ENCODE results near the gene MMS19.
A peak's percentile ranks its signal among the peaks of the same experiment; 100 is the strongest.

MMS19 gene

GRCh38 chr10:97434557-97434956 is 63.7 kb downstream of the MMS19 start:
- Histone ChIP-seq H3K36me3 (replicated peaks) (peaks cover 77% of the 10 kb centered on the region), H3K4me3 (ENCODE audit: low read depth, low read length) (no peak overlapping the region), H3K27me3 (replicated peaks) (no peaks in the 10 kb centered on the region), H3K27ac (no peak overlapping the region)
- no peak for TF ChIP-seq CTCF (IDR thresholded peaks at IDR 0.05; ENCODE audit: low read depth, low read length, missing control alignments)
- DNase-seq: no peak
- in situ Hi-C loops (cut with HindIII; ENCODE audit: low pct_ligation_motif_present, low sequenced_read_pairs): no loop called here

- no peak for TF ChIP-seq CTCF (IDR thresholded peaks at IDR 0.05; ENCODE audit: low read depth, low read length, missing control alignments)
- DNase-seq: no peak
- in situ Hi-C loops (cut with HindIII; ENCODE audit: low pct_ligation_motif_present, low sequenced_read_pairs): no loop called here
- Histone ChIP-seq H3K27ac (no peak overlapping the region), H3K36me3 (replicated peaks) (peaks cover 77% of the 10 kb centered on the region), H3K4me3 (ENCODE audit: low read depth, low read length) (no peak overlapping the region), H3K27me3 (replicated peaks) (no peaks in the 10 kb centered on the region)
These were observed 64.2 kb downstream of the MMS19 start for GRCh38 chr10:97434055-97434454.

- DNase-seq: peak; percentile 12
- H3K36me3 ChIP-seq (replicated peaks): peaks cover 34% of the 10 kb centered on the region
- no peak for TF ChIP-seq CTCF (IDR thresholded peaks at IDR 0.05; ENCODE audit: low read depth, low read length, missing control alignments)
- H3K4me3 ChIP-seq (ENCODE audit: low read depth, low read length): peak overlapping the region; percentile 92
- H3K27ac ChIP-seq: peak overlapping the region; percentile 59
- no peaks in the 10 kb centered on the region for H3K27me3 ChIP-seq (replicated peaks)
- in situ Hi-C loops (cut with HindIII; ENCODE audit: low pct_ligation_motif_present, low sequenced_read_pairs): no loop called here
These were observed 69.6 kb downstream of the MMS19 start for GRCh38 chr10:97428572-97428981.

- peaks cover 30% of the 10 kb centered on the region for H3K36me3 ChIP-seq (replicated peaks)
- H3K27me3 ChIP-seq (replicated peaks): no peaks in the 10 kb centered on the region
- in situ Hi-C loops (cut with HindIII; ENCODE audit: low pct_ligation_motif_present, low sequenced_read_pairs): no loop called here
- H3K27ac ChIP-seq: peak overlapping the region; percentile 59
- TF ChIP-seq CTCF (IDR thresholded peaks at IDR 0.05; ENCODE audit: low read depth, low read length, missing control alignments): no peak
- H3K4me3 ChIP-seq (ENCODE audit: low read depth, low read length): peak overlapping the region; percentile 92
- DNase-seq: no peak
These were observed 70.5 kb downstream of the MMS19 start for GRCh38 chr10:97427571-97428179.

DNA sequence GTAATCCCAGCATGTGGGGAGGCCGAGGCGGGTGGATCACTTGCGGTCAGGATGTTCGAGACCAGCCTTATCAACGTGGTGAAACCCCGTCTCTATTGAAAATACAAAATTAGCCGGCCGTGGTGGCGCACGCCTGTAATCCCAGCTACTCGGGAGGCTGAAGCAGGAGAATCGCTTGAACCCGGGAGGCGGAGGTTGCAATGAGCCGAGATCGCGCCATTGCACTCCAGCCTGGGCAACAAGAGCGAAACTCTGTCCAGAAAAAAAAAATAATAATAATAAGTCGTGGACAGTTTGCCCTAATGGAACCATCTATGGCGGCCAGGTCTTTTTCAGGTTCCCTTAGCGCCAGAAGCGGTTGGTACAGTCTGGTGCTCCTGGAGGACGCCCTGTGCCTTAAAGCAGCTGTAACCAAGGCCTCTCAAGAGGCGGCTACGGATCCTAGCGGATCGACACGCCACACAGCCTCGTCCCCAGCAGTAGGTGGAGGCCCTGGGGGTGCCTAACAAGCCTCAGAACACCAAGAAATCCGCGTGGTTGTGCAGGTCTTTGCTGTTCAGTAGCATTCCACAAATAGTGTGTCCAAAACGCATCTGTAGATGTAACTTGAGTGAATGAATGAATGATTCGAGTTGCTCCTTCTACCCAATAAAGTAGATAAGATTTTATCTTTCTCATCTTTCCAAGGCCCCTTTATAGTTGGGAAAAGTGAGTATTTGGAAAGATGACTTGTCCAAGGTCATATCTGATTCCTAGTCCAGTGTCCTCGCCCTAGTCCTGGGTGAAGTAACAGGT is 71.2 kb downstream of the MMS19 start:
- no peak for TF ChIP-seq CTCF (IDR thresholded peaks at IDR 0.05; ENCODE audit: low read depth, low read length, missing control alignments)
- in situ Hi-C loops (cut with HindIII; ENCODE audit: low pct_ligation_motif_present, low sequenced_read_pairs): no loop called here

More for the DNA sequence above, 71.2 kb downstream of the MMS19 start:
- H3K36me3 ChIP-seq (replicated peaks): peaks cover 27% of the 10 kb centered on the region
- H3K27ac ChIP-seq: peak overlapping the region; percentile 59
- peak overlapping the region; percentile 92 for H3K4me3 ChIP-seq (ENCODE audit: low read depth, low read length)
- peak; percentile 28 for DNase-seq
- no peaks in the 10 kb centered on the region for H3K27me3 ChIP-seq (replicated peaks)
